Loucy (cell line): ENCODE results near the gene BIN2.

Experiments
- EZH2phosphoT487 ChIP-seq: fragments of 200-600 bp; IDR thresholded peaks from 2 replicates; pipeline ENCODE4 v1.6.1; 2018; ENCODE audit warnings: antibody characterized with exemption, mild to moderate bottlenecking, moderate library complexity, borderline replicate concordance
- TF ChIP-seq, protein P1 (sequence below): fragments of 200-600 bp; sonication (generic); conservative IDR thresholded peaks from 2 replicates; pipeline ENCODE4 v1.5.1; 2014; ENCODE audit warnings: mild to moderate bottlenecking, antibody characterized with exemption, low read length

DNA sequence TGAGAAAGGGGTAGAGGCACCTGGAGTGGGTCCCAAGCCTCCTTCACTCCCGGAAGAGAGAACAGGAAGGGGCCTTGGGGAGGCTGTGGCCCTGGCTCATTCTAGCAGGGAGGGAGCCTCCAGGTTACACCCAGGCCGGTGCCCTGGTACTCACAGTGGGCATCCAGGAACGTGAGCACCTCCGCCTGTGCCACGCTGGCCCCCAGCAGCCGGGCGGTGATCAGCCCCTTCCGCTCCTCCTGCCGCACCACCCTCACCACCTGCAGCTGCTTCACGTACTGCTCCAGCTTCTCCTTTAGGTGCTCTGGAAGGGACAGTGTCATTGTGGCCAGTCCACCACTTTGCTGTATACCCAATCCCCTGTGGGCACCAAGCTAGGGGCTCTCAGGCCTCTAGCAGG is 41.3 kb upstream of the BIN2 start:
- TF ChIP-seq, protein P1, sequence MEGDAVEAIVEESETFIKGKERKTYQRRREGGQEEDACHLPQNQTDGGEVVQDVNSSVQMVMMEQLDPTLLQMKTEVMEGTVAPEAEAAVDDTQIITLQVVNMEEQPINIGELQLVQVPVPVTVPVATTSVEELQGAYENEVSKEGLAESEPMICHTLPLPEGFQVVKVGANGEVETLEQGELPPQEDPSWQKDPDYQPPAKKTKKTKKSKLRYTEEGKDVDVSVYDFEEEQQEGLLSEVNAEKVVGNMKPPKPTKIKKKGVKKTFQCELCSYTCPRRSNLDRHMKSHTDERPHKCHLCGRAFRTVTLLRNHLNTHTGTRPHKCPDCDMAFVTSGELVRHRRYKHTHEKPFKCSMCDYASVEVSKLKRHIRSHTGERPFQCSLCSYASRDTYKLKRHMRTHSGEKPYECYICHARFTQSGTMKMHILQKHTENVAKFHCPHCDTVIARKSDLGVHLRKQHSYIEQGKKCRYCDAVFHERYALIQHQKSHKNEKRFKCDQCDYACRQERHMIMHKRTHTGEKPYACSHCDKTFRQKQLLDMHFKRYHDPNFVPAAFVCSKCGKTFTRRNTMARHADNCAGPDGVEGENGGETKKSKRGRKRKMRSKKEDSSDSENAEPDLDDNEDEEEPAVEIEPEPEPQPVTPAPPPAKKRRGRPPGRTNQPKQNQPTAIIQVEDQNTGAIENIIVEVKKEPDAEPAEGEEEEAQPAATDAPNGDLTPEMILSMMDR = no peak
- TF ChIP-seq EZH2phosphoT487 = no peak
